Measurements from ENCODE around the gene RBMXL3. TPM values are rescaled to one million over a fixed set of nuclear protein-coding genes. Genes with fewer than 3 reads are reported as not detected.

The RBMXL3 gene
- total RNA-seq, 2 donors from 2014 or later: 1.4 TPM; not detected in 1

- intact Hi-C loops (cut with DNase I): no loop called here
- Histone ChIP-seq H3K4me1 (replicated peaks) (no peaks in the 10 kb centered on the region), H3K4me3 (no peak overlapping the region), H3K36me3 (no peaks in the 10 kb centered on the region), H3K27ac (no peak overlapping the region), H3K9me3 (no peaks in the 10 kb centered on the region), H3K27me3 (replicated peaks; ENCODE audit: insufficient read depth) (no peaks in the 10 kb centered on the region)
- TF ChIP-seq POLR2A (IDR thresholded peaks at IDR 0.05) (no peak), CTCF (IDR thresholded peaks at IDR 0.05) (no peak), POLR2AphosphoS5 (IDR thresholded peaks at IDR 0.05) (no peak)
- no peak for DNase-seq (ENCODE audit: low spot score)
- 60% methylated on average over 1 of the region's 1 CpG for WGBS
Measured at GRCh38 chrX:115237056-115237455, 47.8 kb downstream of the RBMXL3 start.

Other genes with a start within 250 kb of the RBMXL3 start
- gene IL13RA2, start 171.8 kb upstream of the RBMXL3 start, total RNA-seq: 1 to 10 TPM; 3.4 to 5.2 TPM
- 1 to 10 TPM; 5.6 to 7.0 TPM for gene LRCH2, start 44.7 kb downstream of the RBMXL3 start, total RNA-seq
- 10 to 100 TPM in 1 of 2 donors, not detected in 1; 10.1 TPM for gene LUZP4, start 100.3 kb downstream of the RBMXL3 start, total RNA-seq